ENCODE results near the gene IL17RD.
A peak's percentile ranks its signal among the peaks of the same experiment; 100 is the strongest.
"Not testable (repeated sequence)": the region's sequence is repeated elsewhere in the genome, so short reads cannot be mapped to it uniquely, and the experiment has no call there.

Gene IL17RD

GRCh38 chr3:57093489-57093888 is 71.7 kb downstream of the IL17RD start:
- no peak for DNase-seq

GRCh38 chr3:57091521-57092273 is 73.5 kb downstream of the IL17RD start:
- DNase-seq, result no peak

DNA sequence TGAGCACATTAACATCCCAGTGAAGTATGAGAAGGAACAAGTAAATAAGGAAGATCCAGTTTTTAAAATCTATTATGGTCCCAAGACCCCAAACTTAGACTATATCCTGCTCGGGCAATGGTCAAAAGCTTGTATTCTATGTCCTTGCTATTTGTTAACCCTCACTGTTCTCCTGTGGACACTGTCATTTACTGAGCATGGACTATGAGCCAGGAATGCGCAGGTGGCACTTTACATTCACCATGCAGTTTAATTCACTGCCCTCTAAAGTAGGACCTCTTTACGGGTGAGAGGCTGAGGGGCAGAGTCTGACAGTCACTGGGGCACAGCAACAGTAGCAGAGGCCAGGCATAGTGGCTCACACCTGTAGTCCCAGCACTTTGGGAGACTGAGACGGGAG is 76.1 kb downstream of the IL17RD start:
- no peak for DNase-seq

DNA sequence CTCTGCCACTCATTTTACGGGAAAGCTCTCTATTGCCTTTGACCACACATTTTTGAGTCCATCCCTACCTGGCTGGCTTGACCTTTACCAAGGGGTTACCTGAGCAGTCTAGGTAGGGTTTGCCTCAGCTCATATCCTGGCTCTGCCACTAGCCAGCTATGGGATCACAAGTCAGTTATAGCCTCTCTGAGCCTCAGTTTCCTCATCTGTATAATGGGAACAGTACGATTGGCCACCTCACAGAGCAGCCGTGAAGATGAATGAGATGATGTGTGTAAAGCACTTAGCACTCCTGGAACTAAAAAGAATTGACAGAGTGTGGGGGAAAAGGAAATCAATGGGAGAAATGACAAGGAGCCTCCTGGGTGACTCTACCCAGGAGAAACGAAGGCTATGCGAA is 76.7 kb downstream of the IL17RD start:
- DNase-seq, result no peak

- no peak for DNase-seq
Measured at GRCh38 chr3:57087361-57088092, 77.6 kb downstream of the IL17RD start.

GRCh38 chr3:57086201-57086600 is 79.0 kb downstream of the IL17RD start:
- no peak for DNase-seq

- DNase-seq, result no peak
Measured at GRCh38 chr3:57085211-57085610, 79.9 kb downstream of the IL17RD start.

DNA sequence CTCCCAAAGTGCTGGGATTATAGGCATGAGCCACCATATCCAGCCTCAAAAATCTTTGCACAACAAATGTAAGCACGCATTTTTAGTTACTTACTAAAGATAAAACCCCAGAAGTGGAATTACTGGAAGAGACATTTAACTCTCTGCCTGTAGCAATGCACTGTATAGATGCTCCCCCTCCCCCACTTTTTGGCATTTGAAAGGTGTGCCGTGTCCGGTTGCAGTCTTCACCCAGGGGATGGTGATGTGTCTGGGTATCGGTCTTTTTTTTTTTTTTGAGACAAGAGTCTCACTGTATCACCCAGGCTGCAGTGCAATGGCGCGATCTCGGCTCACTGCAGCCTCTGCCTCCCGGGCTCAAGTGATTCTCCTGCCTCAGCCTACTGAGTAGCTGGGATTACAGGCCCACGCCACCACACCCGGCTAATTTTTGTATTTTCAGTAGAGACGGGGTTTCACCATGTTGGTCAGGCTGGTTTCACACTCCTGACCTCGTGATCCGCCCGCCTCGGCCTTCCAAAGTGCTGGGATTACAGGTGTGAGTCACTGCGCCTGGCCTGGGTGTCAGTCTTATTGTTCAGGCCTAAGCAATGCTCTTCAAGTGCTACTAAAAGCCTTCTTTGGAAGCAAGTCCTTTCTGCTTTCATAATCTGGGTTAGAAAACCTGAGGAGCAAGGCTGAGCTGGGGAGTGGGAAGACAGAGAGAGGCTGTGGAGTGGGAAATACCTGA is 81.7 kb downstream of the IL17RD start:
- DNase-seq, result not testable (repeated sequence)

DNA sequence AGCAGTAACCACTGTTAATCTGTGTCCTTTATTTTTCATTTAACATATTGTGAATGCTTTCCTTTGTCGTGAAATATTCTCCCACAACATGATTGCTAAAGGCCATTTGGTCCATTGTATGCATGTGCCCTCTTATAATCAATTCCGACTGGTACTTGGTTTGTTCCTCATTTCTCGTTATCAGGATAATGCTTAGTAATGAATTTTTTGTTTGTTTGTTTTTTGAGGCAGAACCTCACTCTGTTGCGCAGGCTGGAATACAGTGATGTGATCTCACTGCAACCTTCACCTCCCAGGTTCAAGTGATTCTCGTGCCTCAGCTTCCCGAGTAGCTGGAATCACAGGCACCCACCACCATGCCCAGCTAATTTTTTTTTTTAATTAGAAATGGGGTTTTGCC is 82.7 kb downstream of the IL17RD start:
- no peak for DNase-seq

- DNase-seq, result no peak
Measured at GRCh38 chr3:57081173-57081572, 84.0 kb downstream of the IL17RD start.

GRCh38 chr3:57080171-57080570 is 85.0 kb downstream of the IL17RD start:
- DNase-seq, result no peak

- no peak for DNase-seq
Measured at GRCh38 chr3:57079474-57079831, 85.7 kb downstream of the IL17RD start.

DNA sequence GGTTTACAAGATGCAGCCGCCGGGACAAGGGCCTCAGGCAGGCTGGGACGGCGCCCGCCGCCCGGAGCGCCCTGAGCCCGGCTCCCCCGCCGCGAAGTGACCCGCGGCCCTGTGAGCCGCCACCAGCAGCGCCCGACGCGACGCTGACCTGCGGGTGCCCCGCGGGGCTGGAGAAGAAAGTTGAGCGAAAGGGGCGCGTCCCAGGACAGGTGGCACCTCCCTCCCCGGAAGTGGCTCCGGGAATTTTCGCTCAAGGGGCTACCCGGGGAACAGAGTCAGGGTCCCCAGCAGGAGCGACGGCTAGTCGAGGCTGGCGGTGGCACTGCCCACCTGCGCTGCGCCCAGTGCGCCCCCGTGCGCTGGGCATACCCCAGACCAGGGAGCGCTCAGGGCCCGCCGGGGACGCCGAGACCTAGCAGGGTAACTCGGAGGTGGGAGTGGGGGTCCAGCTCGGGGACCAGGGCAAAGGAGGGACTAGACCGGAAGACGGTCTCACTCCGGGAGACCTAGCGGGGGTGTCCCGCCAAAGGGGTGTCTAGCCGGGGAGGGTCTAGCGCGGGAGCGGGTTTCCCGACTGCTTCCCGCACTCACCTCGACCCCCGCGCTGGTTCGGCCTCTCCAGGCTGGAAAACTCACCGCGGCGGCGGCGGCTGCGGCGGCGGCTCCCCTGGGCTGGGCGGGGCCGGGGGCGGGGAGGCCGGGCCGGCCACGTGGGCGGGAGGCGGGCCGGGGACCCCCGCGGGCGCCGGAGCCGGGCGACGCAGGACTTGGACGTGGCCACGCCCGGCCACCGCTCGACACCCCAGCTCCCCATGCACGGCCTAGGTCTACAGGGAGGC is 86.3 kb downstream of the IL17RD start:
- peak in 1 of 2 donors; percentile 48 for DNase-seq

- DNase-seq, result peak; percentile 67 to 82
Measured at GRCh38 chr3:57078344-57078634, 86.9 kb downstream of the IL17RD start.

DNA sequence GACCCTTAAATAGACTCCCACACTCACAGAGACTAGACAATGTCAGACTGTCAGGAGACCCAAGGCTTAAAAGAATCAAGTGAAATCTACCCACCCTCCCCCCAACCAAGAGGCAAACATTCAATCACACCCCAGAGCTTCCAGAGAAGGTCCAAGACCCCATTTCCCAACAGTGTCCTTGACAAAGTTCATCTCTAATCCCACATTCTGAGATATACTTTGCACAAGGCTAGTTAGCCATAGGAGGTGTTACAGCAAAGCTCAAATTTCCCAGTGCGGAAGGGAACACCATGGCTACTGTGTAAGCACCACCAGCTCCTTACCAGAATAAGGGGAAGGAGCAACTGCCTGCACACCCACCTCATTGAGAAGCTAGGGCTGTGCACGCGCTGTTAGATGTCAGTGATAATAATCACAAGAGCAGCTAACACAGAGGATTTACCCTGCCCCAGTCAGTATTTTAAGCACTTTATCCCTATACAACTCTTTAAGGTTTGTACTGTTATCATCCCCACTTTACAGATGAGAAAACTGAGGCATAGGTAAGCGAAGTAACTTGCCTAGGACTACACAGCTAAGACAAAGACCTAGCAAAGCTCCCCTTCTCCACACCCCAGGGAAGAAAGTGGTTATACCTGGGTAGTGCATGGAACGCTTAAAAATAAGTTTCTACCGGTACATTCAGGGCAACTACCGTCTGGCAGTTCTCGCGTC is 87.4 kb downstream of the IL17RD start:
- DNase-seq, result peak; percentile 28 to 47

GRCh38 chr3:57076422-57076951 is 88.7 kb downstream of the IL17RD start:
- no peak for DNase-seq

- DNase-seq, result peak in 1 of 2 donors; percentile 15
Measured at GRCh38 chr3:57074135-57074534, 91.0 kb downstream of the IL17RD start.

DNA sequence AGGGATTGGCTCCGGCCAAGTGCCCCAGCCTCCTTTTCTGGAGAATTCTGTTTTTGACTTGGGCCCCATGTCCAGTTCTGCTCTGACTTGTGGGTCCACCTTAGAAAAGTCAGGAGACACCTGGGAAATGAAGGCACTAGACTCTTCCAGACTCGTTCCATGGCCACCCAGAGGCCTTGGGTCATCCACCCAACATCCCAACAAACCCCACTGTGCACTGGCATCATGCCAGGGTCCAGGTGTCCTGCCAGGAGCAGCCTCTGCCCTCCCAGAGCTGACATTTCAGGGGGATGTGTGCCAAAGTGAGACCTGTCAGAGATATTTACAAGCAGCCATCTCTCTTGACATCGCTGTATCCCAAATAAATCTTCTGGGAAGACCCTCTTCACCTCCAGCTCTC is 91.5 kb downstream of the IL17RD start:
- no peak for DNase-seq

GRCh38 chr3:57069503-57069902 is 95.7 kb downstream of the IL17RD start:
- no peak for DNase-seq

GRCh38 chr3:57068437-57069089 is 96.6 kb downstream of the IL17RD start:
- DNase-seq, result peak; percentile 79 to 88

GRCh38 chr3:57066471-57066870 is 98.7 kb downstream of the IL17RD start:
- DNase-seq, result no peak
